ENCODE measurements around the gene TSC22D3. TPM values are rescaled to one million over a fixed set of nuclear protein-coding genes. Genes with fewer than 3 reads are reported as not detected.

The TSC22D3 gene
- total RNA-seq, 2 experiments from 2014 or later = 29.3 to 35.6 TPM

DNA sequence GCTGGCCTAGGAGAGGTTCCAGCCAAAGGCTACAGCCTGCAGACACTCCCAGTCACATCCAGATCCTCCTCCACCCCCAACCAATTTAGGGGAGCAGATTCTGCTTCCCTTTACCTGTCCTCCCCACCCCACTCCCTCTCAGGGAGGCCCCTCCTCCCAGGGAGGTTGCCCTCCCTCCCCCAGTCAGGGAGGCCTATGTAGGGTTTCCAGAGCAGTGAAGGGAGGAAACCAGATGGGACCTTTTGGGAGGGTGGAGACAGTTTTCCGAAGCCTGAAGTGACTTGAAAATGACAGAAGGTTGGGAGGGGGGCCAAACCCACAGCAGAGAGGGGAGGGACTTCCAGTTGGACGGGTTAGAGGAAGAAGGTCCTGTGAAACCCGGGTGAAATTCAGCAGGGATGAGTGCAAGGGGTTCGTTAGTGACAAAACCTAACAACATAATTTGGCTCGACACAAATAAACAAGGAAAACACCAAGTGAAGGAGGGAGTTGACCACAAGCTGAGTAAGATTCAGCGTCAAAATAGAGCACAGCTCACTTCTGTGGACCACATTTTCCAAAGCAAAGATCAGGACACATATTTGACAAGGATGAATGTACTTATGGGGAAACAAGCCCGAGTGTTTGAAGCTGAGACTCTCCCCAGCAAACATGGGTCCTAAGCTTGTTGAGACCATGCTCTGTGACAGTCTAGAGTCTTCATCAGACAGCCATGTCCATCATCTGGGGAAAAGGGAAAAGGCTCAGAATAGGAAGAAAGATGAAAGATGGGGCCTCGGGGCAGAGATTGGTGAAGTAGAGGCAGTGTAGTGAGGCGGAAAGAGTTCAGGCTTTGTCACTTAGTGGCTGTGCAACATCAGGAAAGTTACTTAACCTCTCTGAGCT is 100.9 kb downstream of the TSC22D3 start:
- TF ChIP-seq, protein P1, sequence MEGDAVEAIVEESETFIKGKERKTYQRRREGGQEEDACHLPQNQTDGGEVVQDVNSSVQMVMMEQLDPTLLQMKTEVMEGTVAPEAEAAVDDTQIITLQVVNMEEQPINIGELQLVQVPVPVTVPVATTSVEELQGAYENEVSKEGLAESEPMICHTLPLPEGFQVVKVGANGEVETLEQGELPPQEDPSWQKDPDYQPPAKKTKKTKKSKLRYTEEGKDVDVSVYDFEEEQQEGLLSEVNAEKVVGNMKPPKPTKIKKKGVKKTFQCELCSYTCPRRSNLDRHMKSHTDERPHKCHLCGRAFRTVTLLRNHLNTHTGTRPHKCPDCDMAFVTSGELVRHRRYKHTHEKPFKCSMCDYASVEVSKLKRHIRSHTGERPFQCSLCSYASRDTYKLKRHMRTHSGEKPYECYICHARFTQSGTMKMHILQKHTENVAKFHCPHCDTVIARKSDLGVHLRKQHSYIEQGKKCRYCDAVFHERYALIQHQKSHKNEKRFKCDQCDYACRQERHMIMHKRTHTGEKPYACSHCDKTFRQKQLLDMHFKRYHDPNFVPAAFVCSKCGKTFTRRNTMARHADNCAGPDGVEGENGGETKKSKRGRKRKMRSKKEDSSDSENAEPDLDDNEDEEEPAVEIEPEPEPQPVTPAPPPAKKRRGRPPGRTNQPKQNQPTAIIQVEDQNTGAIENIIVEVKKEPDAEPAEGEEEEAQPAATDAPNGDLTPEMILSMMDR (conservative IDR thresholded peaks at IDR 0.05; ENCODE audit: low read length) = no peak
- TF ChIP-seq EZH2phosphoT487 (IDR thresholded peaks at IDR 0.05; ENCODE audit: borderline replicate concordance, low read depth, low read length) = no peak
- H4K20me1 ChIP-seq (ENCODE audit: insufficient read depth, low read length) = no peaks in the 10 kb centered on the region
- peak overlapping the region; percentile 88 for H3K4me3 ChIP-seq (ENCODE audit: low read depth, low read length, poor library complexity, severe bottlenecking)
- H3K9me2 ChIP-seq (ENCODE audit: insufficient read depth, low read length) = no peaks in the 10 kb centered on the region
- peak overlapping the region; percentile 92 for H3K4me2 ChIP-seq (ENCODE audit: low read length)
- no peak overlapping the region for H2AFZ ChIP-seq (ENCODE audit: low read length)
- DNase-seq (ENCODE audit: low spot score) = peak; percentile 11
- H3K36me3 ChIP-seq (ENCODE audit: insufficient read depth, low read length) = no peaks in the 10 kb centered on the region
- POLR2A ChIA-PET = interaction anchor here (0.9 to 9.3 kb wide), 3 partner anchors 17 to 46 kb away, joined by 4 to 121 read pairs (median 4); partner anchors contain the start of gene PRPS1
- peaks cover 60% of the 10 kb centered on the region for H3K4me1 ChIP-seq (ENCODE audit: insufficient read depth, low read length, poor library complexity, severe bottlenecking)
- H3K9me3 ChIP-seq (ENCODE audit: low read length) = no peaks in the 10 kb centered on the region
- H3K79me2 ChIP-seq (ENCODE audit: insufficient read depth, low read depth, low read length) = peaks cover 16% of the 10 kb centered on the region; the same call in 1 of the 2 replicates
- CTCF ChIA-PET (ENCODE audit: unreplicated experiment) = interaction anchor here (0.9 to 3.0 kb wide), 2 partner anchors 9 to 42 kb away, joined by 3 to 19 read pairs; no protein-coding TSS in a partner anchor
- peak overlapping the region; percentile 89 for H3K27ac ChIP-seq (ENCODE audit: low read depth, low read length, poor library complexity, severe bottlenecking)
- BruUV-seq (replicated peaks) = no TSS peak
- intact Hi-C loops (cut with micrococcal nuclease; ENCODE audit: unreplicated experiment) = loop anchor here (5.0 kb wide), 1 partner anchor 218 kb away; no protein-coding TSS in a partner anchor

DNA sequence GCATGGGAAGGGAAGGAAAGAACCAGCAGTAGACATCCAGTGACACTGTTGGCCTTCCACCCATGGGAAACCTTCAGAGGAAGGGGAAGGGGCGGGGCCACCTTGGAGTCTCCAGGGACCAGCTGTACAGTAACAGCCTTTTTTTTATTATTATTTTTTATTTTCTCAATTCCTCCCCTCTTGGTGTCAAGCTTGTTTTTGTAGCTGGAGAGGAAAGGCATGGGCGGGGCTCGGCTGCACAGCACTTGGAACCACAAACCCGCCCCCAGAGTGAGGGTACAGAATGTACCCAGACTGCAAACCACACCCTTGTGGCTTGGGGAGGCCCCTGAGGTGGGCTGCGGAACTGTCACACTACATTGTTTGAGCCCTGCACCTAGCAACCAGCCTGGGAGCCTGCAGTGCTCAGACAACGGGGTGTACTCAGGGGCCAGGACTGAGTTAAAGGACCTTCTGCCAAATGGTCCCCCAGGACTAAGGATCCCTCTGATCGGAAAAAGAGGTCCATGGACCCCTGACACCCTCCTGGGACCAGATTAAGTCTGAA is 101.6 kb downstream of the TSC22D3 start:
- H3K4me1 ChIP-seq (ENCODE audit: insufficient read depth, low read length, poor library complexity, severe bottlenecking) = peaks cover 55% of the 10 kb centered on the region
- peak overlapping the region; percentile 88 for H3K4me3 ChIP-seq (ENCODE audit: low read depth, low read length, poor library complexity, severe bottlenecking)
- peaks cover 16% of the 10 kb centered on the region; the same call in 1 of the 2 replicates for H3K79me2 ChIP-seq (ENCODE audit: insufficient read depth, low read depth, low read length)
- POLR2A ChIA-PET = interaction anchor here (0.9 to 9.3 kb wide), 3 partner anchors 17 to 44 kb away, joined by 3 to 121 read pairs (median 4); no protein-coding TSS in a partner anchor
- no peaks in the 10 kb centered on the region for H3K9me3 ChIP-seq (ENCODE audit: low read length)
- H3K4me2 ChIP-seq (ENCODE audit: low read length) = peak overlapping the region; percentile 92
- no peaks in the 10 kb centered on the region for H3K9me2 ChIP-seq (ENCODE audit: insufficient read depth, low read length)
- TF ChIP-seq, protein P1 (conservative IDR thresholded peaks at IDR 0.05; ENCODE audit: low read length) = no peak
- TF ChIP-seq EZH2phosphoT487 (IDR thresholded peaks at IDR 0.05; ENCODE audit: borderline replicate concordance, low read depth, low read length) = no peak
- H4K20me1 ChIP-seq (ENCODE audit: insufficient read depth, low read length) = no peaks in the 10 kb centered on the region
- no TSS peak for BruUV-seq (replicated peaks)
- intact Hi-C loops (cut with micrococcal nuclease; ENCODE audit: unreplicated experiment) = loop anchor here (1.0 to 5.0 kb wide), 4 partner anchors 44 to 225 kb away; partner anchors contain the start of genes FRMPD3 and NCBP2L
- peak; percentile 84 for DNase-seq (ENCODE audit: low spot score)
- CTCF ChIA-PET (ENCODE audit: unreplicated experiment) = interaction anchor here (1.6 to 3.0 kb wide), 2 partner anchors 43 to 45 kb away, joined by 6 to 19 read pairs; no protein-coding TSS in a partner anchor
- H3K36me3 ChIP-seq (ENCODE audit: insufficient read depth, low read length) = no peaks in the 10 kb centered on the region
- H2AFZ ChIP-seq (ENCODE audit: low read length) = no peak overlapping the region
- H3K27ac ChIP-seq (ENCODE audit: low read depth, low read length, poor library complexity, severe bottlenecking) = peak overlapping the region; percentile 89
